Glutamatergic neuron (in vitro differentiated cells): Measurements from ENCODE around the gene ATN1. TPM values are rescaled to one million over a fixed set of nuclear protein-coding genes. Genes with fewer than 3 reads are reported as not detected.

Experiments used
- DNase-seq: peaks from one replicate; pipeline ENCODE4 v3.0.0; 2022
- H3K27ac Mint-ChIP-seq: one replicate; pipeline ENCODE4 v1.8.0; 2020; ENCODE audit warnings: mild to moderate bottlenecking, mixed read lengths, inconsistent platforms; ENCODE audit not compliant: unreplicated experiment
- H3K27me3 Mint-ChIP-seq: one replicate; pipeline ENCODE4 v1.8.0; 2020; ENCODE audit warnings: mild to moderate bottlenecking, moderate library complexity, mixed read lengths, inconsistent platforms; ENCODE audit not compliant: unreplicated experiment
- H3K36me3 Mint-ChIP-seq: one replicate; pipeline ENCODE4 v1.8.0; 2020; ENCODE audit warnings: mild to moderate bottlenecking, mixed read lengths, inconsistent platforms; ENCODE audit not compliant: unreplicated experiment
- H3K4me1 Mint-ChIP-seq: one replicate; pipeline ENCODE4 v1.8.0; 2020; ENCODE audit warnings: mild to moderate bottlenecking, low read depth, mixed read lengths, inconsistent platforms; ENCODE audit not compliant: unreplicated experiment
- H3K4me3 Mint-ChIP-seq: one replicate; pipeline ENCODE4 v1.8.0; 2020; ENCODE audit warnings: mild to moderate bottlenecking, mixed read lengths, inconsistent platforms; ENCODE audit not compliant: unreplicated experiment
- H3K9me3 Mint-ChIP-seq: one replicate; pipeline ENCODE4 v1.8.0; 2020; ENCODE audit warnings: mild to moderate bottlenecking, moderate library complexity, mixed read lengths, inconsistent platforms; ENCODE audit not compliant: unreplicated experiment
- total RNA-seq: library from RNA; stranded (reverse); fragmentation: NEBNext Ultra II Directional; extraction: Animal tissue kit (Norgen Biotek cat#: 25700); gene quantifications from one replicate; pipeline ENCODE4 v1.2.1, GENCODE V29; 2021; ENCODE audit not compliant: unreplicated experiment
- TF ChIP-seq, protein P1 (sequence below): fragments of 200-600 bp; sonication (generic); IDR thresholded peaks from one replicate; pipeline ENCODE4 v1.5.0; 2021; ENCODE audit not compliant: partially characterized antibody, unreplicated experiment

The ATN1 gene
- total RNA-seq, 1 donor from 2014 or later, result 94.6 TPM

DNA sequence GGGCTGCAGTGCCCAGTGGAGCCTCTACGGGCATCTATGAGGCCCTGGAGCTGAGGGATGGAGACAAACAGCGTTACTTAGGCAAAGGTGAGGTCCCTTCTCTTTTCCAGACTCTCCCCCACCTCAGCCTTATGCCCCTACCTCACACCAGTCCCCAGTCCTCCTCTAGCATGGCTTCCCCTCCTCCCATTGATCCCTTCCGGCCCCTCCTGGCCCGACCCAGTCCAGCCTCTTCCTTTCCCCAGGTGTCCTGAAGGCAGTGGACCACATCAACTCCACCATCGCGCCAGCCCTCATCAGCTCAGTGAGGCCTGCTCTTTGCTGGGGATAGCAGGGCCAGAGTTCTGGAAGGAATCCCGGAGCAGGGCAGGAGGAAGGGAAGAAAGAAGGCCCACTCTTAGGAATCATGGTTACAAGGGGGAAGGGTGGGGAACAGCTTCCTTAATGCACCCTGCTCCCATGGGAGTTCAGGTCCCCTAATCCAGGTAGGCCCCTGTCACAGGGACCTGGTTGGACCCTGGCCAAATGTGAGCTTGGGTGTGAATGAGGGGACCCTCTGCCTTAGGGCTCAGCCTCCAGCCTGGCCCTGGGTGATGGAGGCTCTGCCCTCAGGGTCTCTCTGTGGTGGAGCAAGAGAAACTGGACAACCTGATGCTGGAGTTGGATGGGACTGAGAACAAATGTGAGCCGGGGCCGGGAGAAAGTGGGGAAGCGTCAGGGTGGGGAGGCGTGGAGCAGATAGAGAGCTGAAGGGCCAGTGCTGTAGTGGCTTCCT lies 11.1 kb upstream of the ATN1 start:
- DNase-seq, result no peak
- TF ChIP-seq, protein P1, sequence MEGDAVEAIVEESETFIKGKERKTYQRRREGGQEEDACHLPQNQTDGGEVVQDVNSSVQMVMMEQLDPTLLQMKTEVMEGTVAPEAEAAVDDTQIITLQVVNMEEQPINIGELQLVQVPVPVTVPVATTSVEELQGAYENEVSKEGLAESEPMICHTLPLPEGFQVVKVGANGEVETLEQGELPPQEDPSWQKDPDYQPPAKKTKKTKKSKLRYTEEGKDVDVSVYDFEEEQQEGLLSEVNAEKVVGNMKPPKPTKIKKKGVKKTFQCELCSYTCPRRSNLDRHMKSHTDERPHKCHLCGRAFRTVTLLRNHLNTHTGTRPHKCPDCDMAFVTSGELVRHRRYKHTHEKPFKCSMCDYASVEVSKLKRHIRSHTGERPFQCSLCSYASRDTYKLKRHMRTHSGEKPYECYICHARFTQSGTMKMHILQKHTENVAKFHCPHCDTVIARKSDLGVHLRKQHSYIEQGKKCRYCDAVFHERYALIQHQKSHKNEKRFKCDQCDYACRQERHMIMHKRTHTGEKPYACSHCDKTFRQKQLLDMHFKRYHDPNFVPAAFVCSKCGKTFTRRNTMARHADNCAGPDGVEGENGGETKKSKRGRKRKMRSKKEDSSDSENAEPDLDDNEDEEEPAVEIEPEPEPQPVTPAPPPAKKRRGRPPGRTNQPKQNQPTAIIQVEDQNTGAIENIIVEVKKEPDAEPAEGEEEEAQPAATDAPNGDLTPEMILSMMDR, result no peak
- no peak overlapping the region for H3K27ac Mint-ChIP-seq

GRCh38 chr12:6917491-6918231 lies 10.1 kb upstream of the ATN1 start:
- peaks cover 3% of the 10 kb centered on the region for H3K9me3 Mint-ChIP-seq
- H3K4me3 Mint-ChIP-seq, result no peak overlapping the region
- peaks cover 20% of the 10 kb centered on the region for H3K4me1 Mint-ChIP-seq
- H3K27ac Mint-ChIP-seq, result no peak overlapping the region
- H3K27me3 Mint-ChIP-seq, result peaks cover 18% of the 10 kb centered on the region
- no peak for DNase-seq
- TF ChIP-seq, protein P1, result no peak
- peaks cover 5% of the 10 kb centered on the region for H3K36me3 Mint-ChIP-seq

More for the DNA sequence above, 11.1 kb upstream of the ATN1 start:
- H3K9me3 Mint-ChIP-seq, result peaks cover 3% of the 10 kb centered on the region
- peaks cover 4% of the 10 kb centered on the region for H3K36me3 Mint-ChIP-seq
- peaks cover 10% of the 10 kb centered on the region for H3K4me1 Mint-ChIP-seq
- peak overlapping the region; percentile 52 for H3K4me3 Mint-ChIP-seq
- H3K27me3 Mint-ChIP-seq, result peaks cover 19% of the 10 kb centered on the region

DNA sequence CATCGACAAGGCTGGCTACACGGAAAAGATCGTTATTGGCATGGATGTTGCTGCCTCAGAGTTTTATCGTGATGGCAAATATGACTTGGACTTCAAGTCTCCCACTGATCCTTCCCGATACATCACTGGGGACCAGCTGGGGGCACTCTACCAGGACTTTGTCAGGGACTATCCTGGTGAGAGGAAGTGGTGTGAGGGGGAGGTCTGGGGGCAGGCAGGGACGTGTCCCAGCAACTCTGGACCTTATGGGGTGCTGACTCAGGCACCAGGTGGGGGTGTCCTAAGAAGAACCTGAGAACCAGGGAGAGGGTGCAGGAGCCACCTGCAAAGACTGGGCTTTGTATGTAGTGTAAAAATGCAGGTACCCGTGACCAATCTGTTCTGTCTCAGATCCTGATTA lies 8.2 kb upstream of the ATN1 start:
- TF ChIP-seq, protein P1, result no peak
- Mint-ChIP-seq H3K27ac (no peak overlapping the region), H3K9me3 (peaks cover 2% of the 10 kb centered on the region), H3K27me3 (peaks cover 13% of the 10 kb centered on the region), H3K36me3 (peaks cover 9% of the 10 kb centered on the region), H3K4me3 (no peak overlapping the region), H3K4me1 (peaks cover 34% of the 10 kb centered on the region)
- no peak for DNase-seq

- Mint-ChIP-seq H3K4me3 (peak overlapping the region; percentile 57), H3K4me1 (peaks cover 45% of the 10 kb centered on the region)
Observed at GRCh38 chr12:6921539-6921938, 6.2 kb upstream of the ATN1 start.

More at GRCh38 chr12:6921539-6921938, 6.2 kb upstream of the ATN1 start:
- Mint-ChIP-seq H3K27me3 (peaks cover 14% of the 10 kb centered on the region), H3K36me3 (peaks cover 9% of the 10 kb centered on the region), H3K27ac (no peak overlapping the region), H3K9me3 (peaks cover 12% of the 10 kb centered on the region)
- no peak for DNase-seq
- TF ChIP-seq, protein P1, result no peak
